ENCODE results near the gene SSTR4. TPM values are rescaled to one million over a fixed set of nuclear protein-coding genes. Genes with fewer than 3 reads are reported as not detected.
A peak's percentile ranks its signal among the peaks of the same experiment; 100 is the strongest.

SSTR4 gene
- total RNA-seq, 1 donor from 2014 or later = not detected

- Mint-ChIP-seq H3K27me3 (ENCODE audit: low read depth) (no peaks in the 10 kb centered on the region), H3K27ac (ENCODE audit: unreplicated experiment) (peak overlapping the region; percentile 24), H3K4me3 (ENCODE audit: unreplicated experiment) (no peak overlapping the region), H3K4me1 (ENCODE audit: low read depth) (peaks cover 26% of the 10 kb centered on the region), H3K9me3 (ENCODE audit: low read depth) (no peaks in the 10 kb centered on the region), H3K36me3 (ENCODE audit: low read depth) (no peaks in the 10 kb centered on the region)
- no peak for TF ChIP-seq CTCF (IDR thresholded peaks at IDR 0.05)
- DNase-seq (ENCODE audit: low spot score) = no peak
These were observed 4.9 kb downstream of the SSTR4 start for GRCh38 chr20:23039885-23040508.

- no peaks in the 10 kb centered on the region for H3K27me3 Mint-ChIP-seq (ENCODE audit: low read depth)
- H3K36me3 Mint-ChIP-seq (ENCODE audit: low read depth) = peaks cover 2% of the 10 kb centered on the region
These were observed 7.2 kb downstream of the SSTR4 start for GRCh38 chr20:23042270-23042669.

GRCh38 chr20:23043376-23043775 is 8.3 kb downstream of the SSTR4 start:
- no peak overlapping the region for H3K27ac Mint-ChIP-seq (ENCODE audit: unreplicated experiment)
- no peaks in the 10 kb centered on the region for H3K9me3 Mint-ChIP-seq (ENCODE audit: low read depth)
- no peak for TF ChIP-seq CTCF (IDR thresholded peaks at IDR 0.05)
- H3K27me3 Mint-ChIP-seq (ENCODE audit: low read depth) = no peaks in the 10 kb centered on the region
- peaks cover 41% of the 10 kb centered on the region for H3K4me1 Mint-ChIP-seq (ENCODE audit: low read depth)
- no peak for DNase-seq (ENCODE audit: low spot score)
- peaks cover 2% of the 10 kb centered on the region for H3K36me3 Mint-ChIP-seq (ENCODE audit: low read depth)
- no peak overlapping the region for H3K4me3 Mint-ChIP-seq (ENCODE audit: unreplicated experiment)

More at GRCh38 chr20:23042270-23042669, 7.2 kb downstream of the SSTR4 start:
- TF ChIP-seq CTCF (IDR thresholded peaks at IDR 0.05) = no peak
- no peak overlapping the region for H3K4me3 Mint-ChIP-seq (ENCODE audit: unreplicated experiment)
- H3K27ac Mint-ChIP-seq (ENCODE audit: unreplicated experiment) = no peak overlapping the region
- H3K4me1 Mint-ChIP-seq (ENCODE audit: low read depth) = peaks cover 33% of the 10 kb centered on the region
- no peaks in the 10 kb centered on the region for H3K9me3 Mint-ChIP-seq (ENCODE audit: low read depth)
- DNase-seq (ENCODE audit: low spot score) = no peak

- peaks cover 2% of the 10 kb centered on the region for H3K36me3 Mint-ChIP-seq (ENCODE audit: low read depth)
- no peaks in the 10 kb centered on the region for H3K9me3 Mint-ChIP-seq (ENCODE audit: low read depth)
- H3K4me3 Mint-ChIP-seq (ENCODE audit: unreplicated experiment) = peak overlapping the region; percentile 85
- H3K27ac Mint-ChIP-seq (ENCODE audit: unreplicated experiment) = no peak overlapping the region
- no peaks in the 10 kb centered on the region for H3K27me3 Mint-ChIP-seq (ENCODE audit: low read depth)
- no peak for DNase-seq (ENCODE audit: low spot score)
- no peak for TF ChIP-seq CTCF (IDR thresholded peaks at IDR 0.05)
- peaks cover 35% of the 10 kb centered on the region for H3K4me1 Mint-ChIP-seq (ENCODE audit: low read depth)
These were observed 11.3 kb downstream of the SSTR4 start for GRCh38 chr20:23046431-23046830.

GRCh38 chr20:23047001-23047737 is 12.1 kb downstream of the SSTR4 start:
- Mint-ChIP-seq H3K36me3 (ENCODE audit: low read depth) (peaks cover 2% of the 10 kb centered on the region), H3K4me1 (ENCODE audit: low read depth) (peaks cover 38% of the 10 kb centered on the region), H3K4me3 (ENCODE audit: unreplicated experiment) (peak overlapping the region; percentile 85), H3K27ac (ENCODE audit: unreplicated experiment) (no peak overlapping the region), H3K27me3 (ENCODE audit: low read depth) (no peaks in the 10 kb centered on the region), H3K9me3 (ENCODE audit: low read depth) (no peaks in the 10 kb centered on the region)
- no peak for TF ChIP-seq CTCF (IDR thresholded peaks at IDR 0.05)
- no peak for DNase-seq (ENCODE audit: low spot score)

Measured in chondrocyte (in vitro differentiated cells).